ENCODE measurements around the gene KBTBD13. TPM values are rescaled to one million over a fixed set of nuclear protein-coding genes. Genes with fewer than 3 reads are reported as not detected.

Gene KBTBD13
- total and polyA plus RNA-seq, 10 donors: not detected

DNA sequence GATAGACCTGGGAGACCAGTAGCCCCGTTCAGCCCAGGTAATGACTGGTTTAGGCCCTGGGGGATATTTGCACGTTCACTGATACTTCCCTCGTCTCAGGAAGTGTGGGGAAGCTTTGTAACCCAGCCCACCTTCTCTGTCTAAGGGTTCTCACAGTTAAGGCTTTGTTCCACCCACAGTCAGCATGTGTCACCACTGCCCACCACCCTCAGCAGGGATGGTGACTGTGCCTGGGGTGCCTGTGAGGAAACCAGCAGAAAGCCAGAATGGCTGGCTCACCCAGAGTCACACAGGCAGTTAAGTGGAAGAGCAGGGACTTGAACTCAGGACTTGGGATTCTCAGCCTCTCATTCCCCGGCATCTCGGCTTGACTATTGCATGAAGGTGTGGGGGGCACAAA is 5.2 kb downstream of the KBTBD13 start:
- Histone ChIP-seq H3K4me1 (peaks cover 3 to 59% (median 28%) of the 10 kb centered on the region in 6 donors), H3K36me3 (no peaks in the 10 kb centered on the region), H3K27me3 (replicated peaks in 1 of 7) (peaks cover 0 to 73% (median 20%) of the 10 kb centered on the region in 7 donors), H3K9me3 (no peaks in the 10 kb centered on the region), H3K27ac (peak overlapping the region in 4 of 8 donors; percentile 29 to 58 (median 38)), H3K4me3 (no peak overlapping the region)
- WGBS, 5 donors: 69 to 85% (median 71%) methylated on average over 5 of the region's 5 CpGs
- TF ChIP-seq POLR2AphosphoS5 (IDR thresholded peaks at IDR 0.05) (no peak), CTCF (IDR thresholded peaks at IDR 0.05 in 8 of 11, conservative IDR thresholded peaks at IDR 0.05 in 3 of 11) (no peak), POLR2A (IDR thresholded peaks at IDR 0.05) (no peak)
- intact Hi-C loops (cut with DNase I; ENCODE audit: low total_unique reads): no loop called here
- DNase-seq: no peak

GRCh38 chr15:65082303-65082953 is 5.9 kb downstream of the KBTBD13 start:
- TF ChIP-seq POLR2AphosphoS5 (IDR thresholded peaks at IDR 0.05) (peak in 2 of 3 donors; percentile 39 to 60), CTCF (IDR thresholded peaks at IDR 0.05 in 8 of 11, conservative IDR thresholded peaks at IDR 0.05 in 3 of 11) (no peak)
- H3K27ac ChIP-seq: peak overlapping the region in 5 of 8 donors; percentile 26 to 58 (median 31)
- no peak overlapping the region for H3K4me3 ChIP-seq
- no peaks in the 10 kb centered on the region for H3K9me3 ChIP-seq
- H3K4me1 ChIP-seq: peaks cover 3 to 63% (median 28%) of the 10 kb centered on the region in 6 donors
- WGBS, 5 donors: 8 to 11% (median 9%) methylated on average over 7 of the region's 7 CpGs
- H3K36me3 ChIP-seq: no peaks in the 10 kb centered on the region
- no peak for DNase-seq
- intact Hi-C loops (cut with DNase I; ENCODE audit: low total_unique reads): no loop called here
- peaks cover 0 to 67% (median 13%) of the 10 kb centered on the region in 7 donors for H3K27me3 ChIP-seq (replicated peaks in 1 of 7)

GRCh38 chr15:65083262-65083701 is 6.7 kb downstream of the KBTBD13 start:
- no peaks in the 10 kb centered on the region for H3K36me3 ChIP-seq
- no peak for TF ChIP-seq POLR2A (IDR thresholded peaks at IDR 0.05)
- TF ChIP-seq CTCF (IDR thresholded peaks at IDR 0.05 in 8 of 11, conservative IDR thresholded peaks at IDR 0.05 in 3 of 11): no peak
- TF ChIP-seq POLR2AphosphoS5 (IDR thresholded peaks at IDR 0.05): no peak
- DNase-seq: no peak
- no peak overlapping the region for H3K4me3 ChIP-seq
- no peaks in the 10 kb centered on the region for H3K9me3 ChIP-seq
- H3K27ac ChIP-seq: peak overlapping the region in 4 of 8 donors; percentile 38 to 58 (median 43)
- 60 to 80% (median 71%) methylated on average over 6 to 7 of the region's 7 CpGs for WGBS, 5 donors
- H3K4me1 ChIP-seq: peaks cover 0 to 62% (median 22%) of the 10 kb centered on the region in 6 donors
- intact Hi-C loops (cut with DNase I; ENCODE audit: low total_unique reads): no loop called here
- peaks cover 0 to 58% (median 6%) of the 10 kb centered on the region in 7 donors for H3K27me3 ChIP-seq (replicated peaks in 1 of 7)

DNA sequence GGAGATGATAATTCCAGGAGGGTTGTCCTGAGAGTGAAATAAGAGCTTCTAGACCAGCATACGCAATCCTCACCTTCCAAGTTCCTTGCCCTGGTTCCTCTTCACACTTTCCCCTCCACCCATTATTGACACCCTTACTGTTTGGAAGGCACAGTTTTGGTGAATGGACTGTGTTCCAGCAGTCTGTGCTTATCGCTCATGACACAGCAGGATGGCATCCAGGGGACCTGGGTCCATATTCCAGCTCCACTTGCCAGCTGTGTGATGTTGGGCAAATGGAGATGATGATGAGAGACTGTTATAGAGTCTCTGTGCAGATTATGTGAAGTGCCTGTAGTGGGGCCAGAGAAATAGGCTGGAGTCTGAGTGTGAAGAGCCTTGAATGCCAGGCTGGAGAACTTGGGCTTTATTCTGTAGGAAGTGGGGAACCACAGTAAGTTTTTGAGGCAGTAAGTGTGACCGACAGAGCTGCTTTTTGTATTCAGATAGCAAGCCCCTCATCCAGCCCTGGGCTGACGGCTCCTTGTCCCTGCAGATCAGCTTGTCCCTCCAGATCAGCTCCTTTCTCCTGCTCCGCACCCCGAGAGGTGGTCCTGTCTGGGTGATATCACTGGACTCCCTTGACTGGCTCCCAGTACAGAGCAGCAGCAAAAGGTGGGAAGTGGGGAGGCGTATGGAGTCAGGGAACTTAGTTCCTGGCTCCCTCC is 8.1 kb downstream of the KBTBD13 start:
- Histone ChIP-seq H3K4me1 (peaks cover 0 to 75% (median 24%) of the 10 kb centered on the region in 6 donors), H3K27ac (peak overlapping the region in 6 of 8 donors; percentile 9 to 59 (median 46)), H3K9me3 (no peaks in the 10 kb centered on the region), H3K27me3 (replicated peaks in 1 of 7) (peaks cover 0 to 45% (median 6%) of the 10 kb centered on the region in 7 donors), H3K4me3 (no peak overlapping the region), H3K36me3 (no peaks in the 10 kb centered on the region)
- TF ChIP-seq POLR2AphosphoS5 (IDR thresholded peaks at IDR 0.05) (no peak), CTCF (IDR thresholded peaks at IDR 0.05 in 8 of 11, conservative IDR thresholded peaks at IDR 0.05 in 3 of 11) (no peak), POLR2A (IDR thresholded peaks at IDR 0.05) (no peak)
- intact Hi-C loops (cut with DNase I; ENCODE audit: low total_unique reads): no loop called here
- WGBS, 5 donors: 74 to 85% (median 80%) methylated on average over 7 of the region's 7 CpGs
- no peak for DNase-seq

Measured in spleen (tissue), 11 donors.